Peyer's patch (tissue), 4 donors: Measurements from ENCODE around the gene SYNDIG1L. TPM values are rescaled to one million over a fixed set of nuclear protein-coding genes. Genes with fewer than 3 reads are reported as not detected.

ENCODE experiments used
- DNase-seq, 3 donors: peaks; one replicate each; pipeline ENCODE4 v3.0.0-alpha.2; 2017 to 2019
- H3K27ac ChIP-seq, 4 donors: fragments of 200-600 bp; sonication (generic); one replicate each; pipeline ENCODE4 v1.5.1; 2016 to 2019
- H3K27me3 ChIP-seq, 2 donors: fragments of 200-600 bp; sonication (generic); one replicate each; pipeline ENCODE4 v1.5.1; 2019
- H3K36me3 ChIP-seq, 3 donors: fragments of 200-600 bp; sonication (generic); one replicate each; pipeline ENCODE4 v1.5.1; 2016 to 2019
- H3K4me1 ChIP-seq, 4 donors: fragments of 200-600 bp; sonication (generic); one replicate each; pipeline ENCODE4 v1.5.1; 2016 to 2019
- H3K4me3 ChIP-seq, 4 donors: fragments of 200-600 bp; sonication (generic); 1 replicate in 3 of 4; 2 replicates in 1 of 4; pipeline ENCODE4 v1.5.1; 2016 to 2019; ENCODE audit warnings: mild to moderate bottlenecking in 1 of 4
- H3K9me3 ChIP-seq, 4 donors: fragments of 200-600 bp; sonication (generic); one replicate each; pipeline ENCODE4 v1.5.1; 2016 to 2019; ENCODE audit warnings: mild to moderate bottlenecking in 1 of 4
- POLR2A ChIP-seq, 2 donors: fragments of 450-650 bp; IDR thresholded peaks; one replicate each; pipeline ENCODE4 v1.5.1; 2017; ENCODE audit warnings: antibody characterized with exemption in 2 of 2, mild to moderate bottlenecking in 2 of 2, moderate library complexity in 2 of 2
- total RNA-seq, 4 donors: library from RNA; depleted of rRNA; stranded (reverse); fragments of >200 nt; gene quantifications; one replicate each; pipeline ENCODE4 v1.1.0, GENCODE V29; 2016
- TF ChIP-seq, protein P1 (sequence below), 6 experiments: fragments of 450-650 bp in 4 of 6; fragments of 200-600 bp in 2 of 6; sonication (generic) in 1 of 6; IDR thresholded peaks; one replicate each; pipeline ENCODE4 v1.5.1; 2017 to 2019; ENCODE audit warnings: antibody characterized with exemption in 6 of 6, mild to moderate bottlenecking in 3 of 6, moderate library complexity in 1 of 6

The SYNDIG1L gene
- total RNA-seq, 4 donors from 2014 or later, result 0.27 TPM; not detected in 3

DNA sequence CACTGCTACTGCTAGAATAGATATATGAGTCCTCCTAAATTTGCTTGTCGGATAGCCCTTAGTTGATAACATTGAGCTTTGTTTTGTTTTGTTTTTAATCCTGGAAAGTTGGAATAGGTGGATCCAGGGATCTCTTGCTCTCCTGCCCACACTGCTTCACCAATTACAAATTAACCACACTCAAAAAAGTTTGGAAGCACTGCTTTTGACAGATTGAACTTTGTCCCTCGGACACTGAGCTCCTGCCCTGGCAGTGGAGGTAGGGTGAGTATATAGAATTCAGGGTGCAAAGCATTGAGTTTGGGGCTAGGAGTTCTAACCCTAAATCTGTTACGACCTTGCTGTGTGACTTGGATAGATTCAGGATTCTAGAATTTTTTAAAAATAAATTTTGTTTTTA, 15.1 kb upstream of the SYNDIG1L start:
- TF ChIP-seq POLR2A (IDR thresholded peaks at IDR 0.05), result no peak
- TF ChIP-seq, protein P1, sequence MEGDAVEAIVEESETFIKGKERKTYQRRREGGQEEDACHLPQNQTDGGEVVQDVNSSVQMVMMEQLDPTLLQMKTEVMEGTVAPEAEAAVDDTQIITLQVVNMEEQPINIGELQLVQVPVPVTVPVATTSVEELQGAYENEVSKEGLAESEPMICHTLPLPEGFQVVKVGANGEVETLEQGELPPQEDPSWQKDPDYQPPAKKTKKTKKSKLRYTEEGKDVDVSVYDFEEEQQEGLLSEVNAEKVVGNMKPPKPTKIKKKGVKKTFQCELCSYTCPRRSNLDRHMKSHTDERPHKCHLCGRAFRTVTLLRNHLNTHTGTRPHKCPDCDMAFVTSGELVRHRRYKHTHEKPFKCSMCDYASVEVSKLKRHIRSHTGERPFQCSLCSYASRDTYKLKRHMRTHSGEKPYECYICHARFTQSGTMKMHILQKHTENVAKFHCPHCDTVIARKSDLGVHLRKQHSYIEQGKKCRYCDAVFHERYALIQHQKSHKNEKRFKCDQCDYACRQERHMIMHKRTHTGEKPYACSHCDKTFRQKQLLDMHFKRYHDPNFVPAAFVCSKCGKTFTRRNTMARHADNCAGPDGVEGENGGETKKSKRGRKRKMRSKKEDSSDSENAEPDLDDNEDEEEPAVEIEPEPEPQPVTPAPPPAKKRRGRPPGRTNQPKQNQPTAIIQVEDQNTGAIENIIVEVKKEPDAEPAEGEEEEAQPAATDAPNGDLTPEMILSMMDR (IDR thresholded peaks at IDR 0.05), result no peak
- Histone ChIP-seq H3K9me3 (no peaks in the 10 kb centered on the region), H3K27ac (no peak overlapping the region), H3K4me3 (no peak overlapping the region), H3K36me3 (no peaks in the 10 kb centered on the region), H3K27me3 (no peaks in the 10 kb centered on the region), H3K4me1 (no peaks in the 10 kb centered on the region)
- DNase-seq, result no peak

DNA sequence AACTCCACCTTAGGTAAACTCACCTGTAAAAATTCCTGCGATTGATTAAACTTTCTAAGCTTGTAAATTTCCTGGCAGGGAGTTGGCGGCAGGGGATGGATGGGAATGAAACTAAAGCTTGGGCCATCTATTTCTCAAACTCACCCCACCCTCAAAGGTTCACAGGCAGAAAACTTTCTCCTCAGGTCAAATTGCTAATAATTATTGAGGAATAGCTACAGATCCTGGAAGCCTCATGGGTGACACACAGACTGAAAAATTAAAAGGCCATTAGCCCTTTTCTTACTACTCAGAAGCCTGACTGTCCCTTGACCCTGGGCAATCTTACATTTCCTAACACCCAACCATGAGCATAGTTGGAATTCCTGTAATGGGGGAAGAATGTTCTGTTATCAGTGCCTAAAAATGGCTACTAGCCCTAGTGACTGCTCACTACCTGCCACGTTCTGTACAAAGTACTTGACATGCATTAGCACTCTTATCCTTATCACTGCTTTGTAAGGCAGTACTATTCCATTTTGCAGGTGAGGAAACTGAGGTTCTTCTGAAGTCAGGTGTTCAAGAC, 12.4 kb upstream of the SYNDIG1L start:
- Histone ChIP-seq H3K36me3 (no peaks in the 10 kb centered on the region), H3K27ac (no peak overlapping the region), H3K27me3 (no peaks in the 10 kb centered on the region), H3K4me3 (no peak overlapping the region), H3K4me1 (no peaks in the 10 kb centered on the region), H3K9me3 (no peaks in the 10 kb centered on the region)
- DNase-seq, result no peak
- TF ChIP-seq, protein P1 (IDR thresholded peaks at IDR 0.05), result no peak
- no peak for TF ChIP-seq POLR2A (IDR thresholded peaks at IDR 0.05)

DNA sequence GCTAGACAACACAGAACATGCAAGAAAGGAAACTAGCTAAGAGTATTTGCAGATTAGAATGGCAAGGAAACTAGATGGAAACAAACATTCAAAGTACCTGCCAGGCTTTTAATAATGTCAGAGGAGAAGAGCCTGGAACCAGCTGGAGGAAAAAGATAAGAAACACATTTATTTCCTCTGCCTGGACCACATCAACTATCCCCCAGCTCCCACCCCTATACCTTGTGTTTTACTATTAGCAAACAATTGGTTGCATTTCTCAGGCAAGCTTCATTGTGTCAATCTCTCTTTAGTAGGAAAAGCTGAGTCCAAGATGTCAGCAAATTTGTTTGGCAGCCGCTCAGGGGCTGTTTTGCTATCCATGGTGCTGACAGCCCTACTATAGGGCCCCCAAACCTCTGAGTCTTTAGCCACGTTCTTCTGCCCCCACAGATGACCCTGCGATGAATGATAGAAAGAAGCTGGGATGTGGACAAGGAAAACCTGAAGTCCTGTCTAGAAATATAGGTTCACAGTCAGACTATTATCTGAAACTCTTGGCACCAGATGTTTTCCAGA, 11.6 kb upstream of the SYNDIG1L start:
- no peak overlapping the region for H3K4me3 ChIP-seq
- H3K27me3 ChIP-seq, result no peaks in the 10 kb centered on the region
- no peaks in the 10 kb centered on the region for H3K9me3 ChIP-seq
- no peaks in the 10 kb centered on the region for H3K36me3 ChIP-seq
- no peaks in the 10 kb centered on the region for H3K4me1 ChIP-seq
- no peak overlapping the region for H3K27ac ChIP-seq
- TF ChIP-seq, protein P1 (IDR thresholded peaks at IDR 0.05), result no peak
- DNase-seq, result no peak

DNA sequence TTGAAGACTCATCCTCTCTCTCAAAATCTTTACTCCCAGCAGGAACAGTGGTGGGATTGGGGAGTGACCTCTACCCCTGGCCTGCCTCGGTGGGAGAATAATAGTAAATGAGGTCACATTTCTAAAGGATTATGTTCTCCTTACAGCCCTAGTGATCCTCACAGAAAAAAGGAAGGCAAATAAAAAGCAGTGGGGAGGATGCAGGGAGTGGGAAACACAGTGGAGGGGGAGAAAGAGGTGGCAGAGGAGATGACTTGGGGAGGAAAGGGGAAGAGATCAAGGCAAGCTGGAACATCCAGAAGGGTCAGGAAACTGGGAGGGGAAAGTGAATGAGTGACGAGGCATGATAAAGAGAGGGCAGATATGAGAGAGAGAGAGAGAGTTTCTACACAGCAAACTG, 8.3 kb upstream of the SYNDIG1L start:
- Histone ChIP-seq H3K4me1 (no peaks in the 10 kb centered on the region), H3K36me3 (no peaks in the 10 kb centered on the region), H3K27ac (no peak overlapping the region), H3K9me3 (no peaks in the 10 kb centered on the region), H3K27me3 (no peaks in the 10 kb centered on the region), H3K4me3 (no peak overlapping the region)
- TF ChIP-seq, protein P1 (IDR thresholded peaks at IDR 0.05), result no peak
- TF ChIP-seq POLR2A (IDR thresholded peaks at IDR 0.05), result no peak
- no peak for DNase-seq

DNA sequence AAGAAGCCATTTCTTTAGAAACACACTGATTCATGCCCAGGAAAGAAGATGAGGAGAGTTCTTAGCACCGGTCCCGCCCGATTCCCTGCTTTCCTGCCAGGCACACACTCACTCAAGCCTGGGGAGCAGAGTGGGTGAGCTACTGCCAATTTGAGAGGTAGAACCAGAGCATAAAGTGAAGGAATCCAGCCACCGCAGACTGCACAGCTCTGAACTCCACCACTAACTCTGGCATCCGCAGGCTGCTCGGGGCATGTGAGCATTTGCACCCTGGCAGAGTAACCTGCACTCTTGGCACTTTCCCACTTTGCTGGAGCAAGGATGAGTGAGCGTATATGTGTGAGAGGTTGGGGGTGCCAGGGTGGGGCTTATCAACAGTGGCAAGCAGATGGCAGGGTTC, 4.0 kb upstream of the SYNDIG1L start:
- Histone ChIP-seq H3K4me3 (no peak overlapping the region), H3K27ac (no peak overlapping the region), H3K4me1 (peaks cover 0 to 7% (median 0%) of the 10 kb centered on the region in 4 donors), H3K9me3 (no peaks in the 10 kb centered on the region), H3K27me3 (no peaks in the 10 kb centered on the region), H3K36me3 (no peaks in the 10 kb centered on the region)
- DNase-seq, result no peak
- TF ChIP-seq, protein P1 (IDR thresholded peaks at IDR 0.05), result no peak
- no peak for TF ChIP-seq POLR2A (IDR thresholded peaks at IDR 0.05)
